ENCODE results near the gene ENPP3.

GRCh38 chr6:131763749-131764148 lies 126.6 kb downstream of the ENPP3 start:
- TF ChIP-seq CXXC5 (CRISPR knock-in tag; IDR thresholded peaks at IDR 0.05) (no peak), CREBBP (IDR thresholded peaks at IDR 0.05; ENCODE audit: low read depth, low read length) (no peak), TEAD2 (tag; IDR thresholded peaks at IDR 0.05) (no peak), E2F1 (CRISPR knock-in tag; IDR thresholded peaks at IDR 0.05) (no peak)
